Muscle layer of duodenum (tissue), 2 donors: ENCODE results near the gene APAF1.
A peak's percentile ranks its signal among the peaks of the same experiment; 100 is the strongest.
"Not testable (repeated sequence)": the region's sequence is repeated elsewhere in the genome, so short reads cannot be mapped to it uniquely, and the experiment has no call there.

ENCODE experiments used
- H3K27ac ChIP-seq: one replicate; pipeline ENCODE4 v1.7.0; 2013; ENCODE audit warnings: mild to moderate bottlenecking, low read length
- H3K27me3 ChIP-seq: one replicate; pipeline ENCODE4 v1.7.0; 2013; ENCODE audit warnings: low read depth, mild to moderate bottlenecking, control low read depth, low read length
- H3K36me3 ChIP-seq, 2 donors: one replicate each; pipeline ENCODE4 v1.7.0; 2013; ENCODE audit warnings: low read length in 2 of 2, control low read depth in 1 of 2, mild to moderate bottlenecking in 1 of 2; ENCODE audit not compliant: insufficient read depth in 2 of 2, control insufficient read depth in 1 of 2
- H3K4me1 ChIP-seq, 2 donors: one replicate each; pipeline ENCODE4 v1.7.0; 2013; ENCODE audit warnings: low read length in 2 of 2, mild to moderate bottlenecking in 2 of 2, control low read depth in 1 of 2, moderate library complexity in 1 of 2; ENCODE audit not compliant: insufficient read depth in 2 of 2, control insufficient read depth in 1 of 2
- H3K4me3 ChIP-seq, 2 donors: one replicate each; pipeline ENCODE4 v1.7.0; 2013; ENCODE audit warnings: low read length in 2 of 2, low read depth in 1 of 2, mild to moderate bottlenecking in 1 of 2
- H3K9me3 ChIP-seq, 2 donors: one replicate each; pipeline ENCODE4 v1.7.0; 2013; ENCODE audit warnings: low read length in 2 of 2, control low read depth in 1 of 2, mild to moderate bottlenecking in 1 of 2; ENCODE audit not compliant: control insufficient read depth in 1 of 2
- donor health status: healthy.

APAF1 gene

DNA sequence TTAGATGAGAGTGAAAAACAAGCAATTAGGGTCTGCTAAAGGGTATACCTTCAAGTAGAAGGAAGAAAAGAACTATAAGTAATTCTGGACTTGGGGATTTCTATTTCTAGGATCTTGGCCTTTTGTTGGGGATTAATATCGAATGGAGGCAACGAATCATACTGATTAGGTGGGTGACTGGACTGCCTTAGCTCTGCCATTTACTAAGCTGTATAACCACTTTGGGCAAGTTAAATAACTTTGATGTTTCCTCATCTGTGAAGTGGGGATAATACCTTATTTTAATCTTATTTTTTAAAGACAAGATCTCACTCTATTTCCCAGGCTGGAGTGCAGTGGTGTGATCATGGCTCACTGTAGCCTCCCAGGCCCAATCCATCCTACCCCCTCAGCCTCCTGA lies 7.1 kb upstream of the APAF1 start:
- H3K9me3 ChIP-seq = no peaks in the 10 kb centered on the region
- no peaks in the 10 kb centered on the region for H3K27me3 ChIP-seq
- H3K36me3 ChIP-seq = no peaks in the 10 kb centered on the region
- peaks cover 0 to under 1% of the 10 kb centered on the region in 2 donors for H3K4me1 ChIP-seq
- H3K4me3 ChIP-seq = no peak overlapping the region
- no peak overlapping the region for H3K27ac ChIP-seq

DNA sequence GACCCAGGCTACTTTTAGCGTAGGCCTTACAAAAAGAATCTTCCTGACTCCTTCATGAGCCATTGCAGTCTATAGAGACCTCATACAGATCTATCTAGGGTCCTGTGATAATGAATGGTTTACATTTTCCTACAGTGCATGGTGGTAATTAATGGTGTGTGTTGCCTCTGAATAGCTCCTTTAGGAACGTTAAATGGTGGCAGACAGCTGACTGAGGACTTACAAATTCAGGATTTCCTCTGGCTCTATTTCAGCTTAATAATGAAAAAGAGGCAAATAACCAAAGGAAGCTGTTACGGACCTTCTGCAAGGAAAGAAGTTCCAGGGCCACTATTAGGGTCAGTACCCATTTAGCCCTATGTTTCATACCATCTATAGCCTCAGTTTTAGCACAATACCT lies 5.6 kb upstream of the APAF1 start:
- no peaks in the 10 kb centered on the region for H3K27me3 ChIP-seq
- H3K27ac ChIP-seq = no peak overlapping the region
- peaks cover 0 to 6% of the 10 kb centered on the region in 2 donors for H3K36me3 ChIP-seq
- peaks cover 0 to 3% of the 10 kb centered on the region in 2 donors for H3K4me1 ChIP-seq
- no peak overlapping the region for H3K4me3 ChIP-seq
- H3K9me3 ChIP-seq = no peaks in the 10 kb centered on the region

DNA sequence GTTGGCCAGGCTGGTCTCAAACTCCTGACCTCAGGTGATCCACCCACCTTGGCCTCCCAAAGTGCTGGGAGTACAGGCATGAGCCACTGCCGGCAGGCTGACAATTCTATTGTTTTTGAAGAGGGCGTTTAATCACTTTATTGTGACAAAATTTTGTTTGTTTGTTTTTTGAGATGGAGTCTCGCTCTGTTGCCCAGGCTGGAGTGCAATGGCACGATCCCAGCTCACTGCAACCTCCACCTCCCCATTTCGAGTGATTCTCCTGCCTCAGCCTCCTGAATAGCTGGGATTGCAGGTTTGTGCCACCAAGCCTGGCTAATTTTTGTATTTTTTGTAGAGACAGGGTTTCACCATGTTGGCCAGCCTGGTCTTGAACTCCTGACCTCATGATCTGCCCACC lies 2.3 kb upstream of the APAF1 start:
- peaks cover 7 to 11% of the 10 kb centered on the region in 2 donors for H3K4me1 ChIP-seq
- H3K36me3 ChIP-seq, H3K27ac ChIP-seq, H3K27me3 ChIP-seq, H3K4me3 ChIP-seq, H3K9me3 ChIP-seq: not testable (repeated sequence)

DNA sequence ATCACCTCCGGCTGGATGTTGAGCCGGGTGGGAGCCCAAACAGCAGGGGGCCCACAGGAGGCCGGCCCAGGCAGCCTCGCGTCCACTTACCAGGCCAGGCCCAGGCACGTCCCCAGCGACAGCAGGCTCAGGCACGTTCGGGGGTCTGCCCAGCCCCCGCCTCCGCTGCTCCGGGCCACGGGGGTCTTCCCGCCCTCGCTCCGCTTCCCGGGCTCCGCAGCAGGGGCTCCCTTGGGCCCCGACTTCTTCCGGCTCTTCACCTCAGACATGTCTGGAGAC lies 718 bp upstream of the APAF1 start:
- Histone ChIP-seq H3K27me3 (no peaks in the 10 kb centered on the region), H3K36me3 (peaks cover 8% of the 10 kb centered on the region in 2 donors), H3K9me3 (no peaks in the 10 kb centered on the region), H3K4me3 (peak overlapping the region; percentile 95 to 97), H3K4me1 (peaks cover 7 to 11% of the 10 kb centered on the region in 2 donors), H3K27ac (peak overlapping the region; percentile 75)

DNA sequence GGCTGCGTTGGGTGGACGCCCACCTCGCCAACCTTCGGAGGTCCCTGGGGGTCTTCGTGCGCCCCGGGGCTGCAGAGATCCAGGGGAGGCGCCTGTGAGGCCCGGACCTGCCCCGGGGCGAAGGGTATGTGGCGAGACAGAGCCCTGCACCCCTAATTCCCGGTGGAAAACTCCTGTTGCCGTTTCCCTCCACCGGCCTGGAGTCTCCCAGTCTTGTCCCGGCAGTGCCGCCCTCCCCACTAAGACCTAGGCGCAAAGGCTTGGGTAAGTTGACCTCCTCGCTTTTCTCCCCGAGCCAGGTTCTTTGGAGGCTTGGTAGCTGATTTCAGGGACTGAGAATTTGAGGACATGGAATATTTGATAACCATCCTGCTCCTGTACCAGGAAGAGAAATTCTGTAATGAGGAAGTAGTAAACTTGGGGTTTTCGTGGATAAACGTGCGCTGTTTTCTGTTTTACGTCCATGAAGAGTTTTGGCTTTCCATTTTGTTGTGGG lies 530 bp downstream of the APAF1 start:
- Histone ChIP-seq H3K9me3 (no peaks in the 10 kb centered on the region), H3K27me3 (no peaks in the 10 kb centered on the region), H3K4me3 (peak overlapping the region; percentile 95 to 97), H3K36me3 (peaks cover 15 to 18% of the 10 kb centered on the region in 2 donors), H3K27ac (peak overlapping the region; percentile 82), H3K4me1 (peaks cover 7 to 11% of the 10 kb centered on the region in 2 donors)

DNA sequence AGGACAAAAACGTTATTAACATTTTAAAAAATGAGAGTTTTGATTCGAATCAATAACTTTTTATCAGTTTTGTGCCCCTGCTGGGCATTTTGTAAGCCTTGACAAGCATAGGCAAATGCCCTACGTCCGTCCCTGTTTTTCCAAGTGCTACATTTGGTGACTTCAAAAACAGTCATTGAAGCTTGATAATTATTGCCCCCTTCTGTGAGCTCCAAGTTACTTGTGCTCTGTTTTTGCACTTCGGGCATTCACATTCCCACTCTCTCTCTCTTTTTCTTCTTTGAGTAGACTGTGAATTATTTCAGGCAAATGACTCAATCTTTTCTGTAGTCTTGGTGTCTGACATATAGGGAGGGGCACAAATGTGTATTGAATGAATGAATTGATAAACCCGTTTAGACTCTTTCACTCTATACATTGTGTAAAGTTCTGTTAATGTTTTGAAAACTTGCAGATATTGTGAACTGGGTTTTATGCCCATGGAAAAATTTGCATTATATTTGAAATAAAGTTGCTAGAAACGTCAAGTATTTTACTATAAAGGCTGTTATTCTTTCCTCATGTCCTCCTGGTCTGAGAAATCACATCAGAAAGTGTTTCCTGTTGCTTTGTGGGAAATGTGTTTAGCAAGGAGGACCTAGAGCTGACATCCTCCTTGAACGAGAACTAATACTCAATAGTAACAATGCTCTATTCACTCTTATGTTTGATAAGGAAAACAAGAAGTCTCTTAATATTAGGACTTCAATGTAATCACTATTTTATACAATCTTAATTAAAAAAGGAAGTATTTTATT lies 1.4 kb downstream of the APAF1 start:
- peaks cover 21 to 22% of the 10 kb centered on the region in 2 donors for H3K36me3 ChIP-seq
- peak overlapping the region; percentile 95 to 97 for H3K4me3 ChIP-seq
- no peak overlapping the region for H3K27ac ChIP-seq
- H3K9me3 ChIP-seq = no peaks in the 10 kb centered on the region
- peaks cover 7 to 11% of the 10 kb centered on the region in 2 donors for H3K4me1 ChIP-seq
- no peaks in the 10 kb centered on the region for H3K27me3 ChIP-seq

DNA sequence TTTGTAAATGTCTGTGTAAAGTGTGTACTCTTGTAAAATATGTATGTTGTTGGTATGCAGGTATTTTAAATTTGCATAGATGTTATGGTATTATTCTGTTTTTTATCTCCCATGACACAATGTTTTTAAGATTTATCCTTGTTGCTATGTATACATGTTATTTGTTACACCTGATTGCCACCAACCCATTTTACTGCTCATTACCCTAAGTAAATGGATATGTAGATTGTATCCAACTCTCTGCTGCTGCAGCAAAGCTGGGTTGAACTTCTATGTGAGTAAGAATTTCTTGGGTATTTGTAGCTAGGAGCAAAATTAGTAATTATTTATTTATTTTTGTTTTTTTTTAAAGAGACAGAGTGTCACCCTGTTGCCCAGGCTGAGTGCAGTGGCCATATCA lies 6.2 kb downstream of the APAF1 start:
- Histone ChIP-seq H3K4me1 (peaks cover 5% of the 10 kb centered on the region in 2 donors), H3K27me3 (no peaks in the 10 kb centered on the region), H3K36me3 (peaks cover 15 to 22% of the 10 kb centered on the region in 2 donors)

DNA sequence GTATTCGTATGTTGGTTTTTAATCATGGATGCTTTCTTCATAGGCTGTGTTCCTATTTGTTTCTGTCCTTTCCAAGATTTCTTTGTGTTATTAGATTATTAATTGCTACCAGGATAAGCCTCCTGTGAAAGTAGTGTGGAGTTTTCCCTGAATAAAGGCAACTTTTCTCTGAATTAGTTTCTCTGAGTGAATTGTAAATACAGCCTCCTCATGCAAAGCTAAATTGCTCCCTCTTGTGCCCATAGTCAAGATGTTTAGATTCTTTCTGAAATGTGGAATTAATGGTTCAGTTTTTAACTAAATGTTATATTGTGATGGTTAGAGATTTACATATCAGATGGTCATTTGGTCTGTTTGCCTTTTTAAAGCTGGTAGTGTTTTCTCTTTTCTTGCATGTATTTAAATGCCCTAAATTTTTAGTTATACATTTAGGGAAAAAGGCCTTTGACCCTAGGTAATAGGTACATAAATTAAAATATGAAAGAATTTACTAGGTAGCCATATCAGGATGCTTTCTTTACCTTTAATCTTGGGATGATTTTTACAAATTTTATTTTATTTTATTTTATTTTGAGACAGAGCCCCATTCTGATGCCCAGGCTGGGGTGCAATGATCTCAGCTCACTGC lies 8.9 kb downstream of the APAF1 start:
- Histone ChIP-seq H3K9me3 (no peaks in the 10 kb centered on the region), H3K36me3 (peaks cover 23 to 32% of the 10 kb centered on the region in 2 donors), H3K4me3 (no peak overlapping the region)

More for the DNA sequence above, 6.2 kb downstream of the APAF1 start:
- Histone ChIP-seq H3K4me3 (no peak overlapping the region), H3K9me3 (no peaks in the 10 kb centered on the region), H3K27ac (no peak overlapping the region)

DNA sequence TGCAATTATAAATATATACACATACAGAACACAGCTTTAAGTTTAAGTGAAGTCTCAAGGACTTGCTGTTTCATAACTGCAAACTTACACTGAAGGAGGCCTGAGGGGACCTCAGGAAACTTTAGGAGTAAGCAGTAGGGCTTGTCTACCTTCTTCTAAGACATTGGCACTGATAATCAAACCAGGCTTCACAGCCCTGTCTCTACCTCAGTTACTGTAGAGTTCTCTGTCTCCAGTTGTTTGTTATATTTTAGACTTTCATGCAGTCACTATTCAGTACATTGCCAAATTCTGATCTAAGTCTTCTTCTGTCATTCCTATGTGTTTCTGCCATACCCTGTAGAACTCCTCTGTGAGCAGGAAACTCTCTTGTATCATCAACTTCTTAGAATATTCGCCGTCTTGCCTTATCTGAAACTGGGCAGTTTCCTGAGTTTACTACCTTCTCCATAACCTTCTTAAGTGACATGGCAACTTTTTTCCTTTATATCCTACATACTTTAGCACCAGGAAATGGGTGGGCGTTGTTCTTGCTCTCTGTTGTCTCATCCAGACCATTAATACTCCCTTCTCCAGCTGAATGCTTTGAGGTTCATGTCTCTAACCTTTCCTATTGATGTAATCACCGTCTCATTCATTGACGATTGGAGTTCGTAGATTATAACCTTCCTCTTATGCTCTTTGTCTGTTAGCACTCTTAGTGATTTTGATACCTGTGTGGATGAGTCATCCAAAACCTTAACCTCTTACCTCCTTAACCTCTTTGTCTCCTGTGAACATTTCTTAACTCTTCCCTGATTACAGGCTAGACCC lies 11.4 kb downstream of the APAF1 start:
- Histone ChIP-seq H3K27ac (no peak overlapping the region), H3K27me3 (no peaks in the 10 kb centered on the region), H3K4me1 (no peaks in the 10 kb centered on the region), H3K4me3 (no peak overlapping the region), H3K9me3 (no peaks in the 10 kb centered on the region), H3K36me3 (peaks cover 14 to 18% of the 10 kb centered on the region in 2 donors)

More for the DNA sequence above, 8.9 kb downstream of the APAF1 start:
- H3K27ac ChIP-seq = no peak overlapping the region
- H3K4me1 ChIP-seq = no peaks in the 10 kb centered on the region
- H3K27me3 ChIP-seq = no peaks in the 10 kb centered on the region

DNA sequence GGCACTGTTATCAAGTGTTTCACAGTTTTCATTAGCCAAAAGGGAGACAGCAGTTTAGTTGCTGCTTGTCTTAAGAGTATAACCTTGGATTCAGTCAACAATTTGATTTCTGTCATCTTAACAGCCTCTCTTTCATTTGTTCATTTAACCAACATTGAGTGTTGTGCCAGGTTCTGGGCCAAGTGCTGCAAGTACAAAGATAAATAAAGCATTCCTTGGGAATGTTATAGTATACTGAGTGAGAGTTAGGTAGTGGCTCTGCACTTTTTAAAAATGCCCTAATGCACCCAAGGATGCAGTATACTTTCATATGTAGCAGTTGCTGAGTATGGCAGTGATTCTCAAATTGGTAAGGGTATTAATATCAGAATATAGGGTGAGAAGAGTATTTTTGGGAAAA lies 15.4 kb downstream of the APAF1 start:
- Histone ChIP-seq H3K36me3 (peaks cover 24 to 26% of the 10 kb centered on the region in 2 donors), H3K4me1 (no peaks in the 10 kb centered on the region), H3K4me3 (no peak overlapping the region), H3K27ac (no peak overlapping the region), H3K27me3 (no peaks in the 10 kb centered on the region), H3K9me3 (no peaks in the 10 kb centered on the region)

DNA sequence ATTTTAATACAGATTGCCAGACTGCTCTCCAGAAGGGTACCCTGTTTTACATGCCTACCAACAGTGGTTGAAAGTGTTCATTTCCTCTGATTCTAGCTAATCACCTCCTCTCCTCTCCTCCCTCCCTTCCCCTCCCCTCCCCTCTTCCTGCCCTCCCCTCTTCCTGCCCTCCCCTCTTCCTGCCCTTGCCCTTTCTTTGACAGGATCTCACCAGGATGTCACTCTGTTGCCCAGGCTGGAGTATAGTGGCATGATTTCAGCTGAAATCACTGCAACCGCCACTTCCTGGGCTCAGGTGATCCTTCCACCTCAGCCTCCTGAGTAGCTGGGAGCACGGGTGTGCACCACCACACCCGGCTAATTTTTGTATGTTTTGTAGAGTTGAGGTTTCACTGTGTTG lies 24.7 kb downstream of the APAF1 start:
- H3K27ac ChIP-seq = no peak overlapping the region
- no peak overlapping the region for H3K4me3 ChIP-seq
- no peaks in the 10 kb centered on the region for H3K27me3 ChIP-seq
- H3K36me3 ChIP-seq = peaks cover 20 to 24% of the 10 kb centered on the region in 2 donors
- H3K9me3 ChIP-seq = no peaks in the 10 kb centered on the region
- H3K4me1 ChIP-seq = no peaks in the 10 kb centered on the region
